Smooth muscle cell (in vitro differentiated cells): ENCODE data around the gene ARHGAP10. TPM values are rescaled to one million over a fixed set of nuclear protein-coding genes. Genes with fewer than 3 reads are reported as not detected.

ENCODE experiments used
- DNase-seq: peaks from one replicate; lab custom pipeline; 2025; ENCODE audit not compliant: unreplicated experiment; lab: John Stamatoyannopoulos, UW
- H2AFZ ChIP-seq: fragments of 200-600 bp; sonication (generic); 2 replicates; pipeline ENCODE4 v1.6.0; 2016; ENCODE audit warnings: antibody characterized with exemption, low read depth, mild to moderate bottlenecking
- H3F3A ChIP-seq: fragments of 200-600 bp; sonication (generic); 2 replicates; pipeline ENCODE4 v1.6.0; 2017; ENCODE audit warnings: antibody characterized with exemption, low read depth
- H3K27ac ChIP-seq: fragments of 200-600 bp; sonication (generic); 2 replicates; pipeline ENCODE4 v1.5.1; 2016; ENCODE audit warnings: low read depth, mild to moderate bottlenecking
- H3K27me3 ChIP-seq: fragments of 200-600 bp; sonication (generic); 2 replicates; pipeline ENCODE4 v1.6.1; 2016; ENCODE audit warnings: low read depth, mild to moderate bottlenecking
- H3K36me3 ChIP-seq: fragments of 200-600 bp; sonication (generic); 2 replicates; pipeline ENCODE4 v1.5.1; 2016; ENCODE audit warnings: low read depth
- H3K4me1 ChIP-seq: fragments of 200-600 bp; sonication (generic); 2 replicates; pipeline ENCODE4 v1.5.1; 2016; ENCODE audit warnings: low read depth
- H3K4me2 ChIP-seq: fragments of 200-600 bp; sonication (generic); 2 replicates; pipeline ENCODE4 v1.6.0; 2016; ENCODE audit warnings: mild to moderate bottlenecking
- H3K4me3 ChIP-seq: fragments of 200-600 bp; sonication (generic); 2 replicates; pipeline ENCODE4 v1.5.1; 2016; ENCODE audit warnings: mild to moderate bottlenecking
- H3K79me2 ChIP-seq: fragments of 200-600 bp; sonication (generic); 2 replicates; pipeline ENCODE4 v1.6.0; 2016; ENCODE audit warnings: low read depth, mild to moderate bottlenecking
- H3K9ac ChIP-seq: fragments of 200-600 bp; sonication (generic); 2 replicates; pipeline ENCODE4 v1.6.0; 2016; ENCODE audit warnings: low read depth
- H3K9me3 ChIP-seq: fragments of 200-600 bp; sonication (generic); replicated peaks from 2 replicates; pipeline ENCODE4 v1.5.1; 2016; ENCODE audit warnings: low read depth
- H4K20me1 ChIP-seq: fragments of 200-600 bp; sonication (generic); 2 replicates; pipeline ENCODE4 v1.6.0; 2016; ENCODE audit warnings: low read depth
- CTCF ChIP-seq: fragments of 200-600 bp; sonication (generic); IDR thresholded peaks from 2 replicates; pipeline ENCODE4 v1.5.1; 2017; ENCODE audit warnings: borderline replicate concordance, mild to moderate bottlenecking, antibody characterized with exemption; ENCODE audit not compliant: insufficient read depth, poor library complexity, severe bottlenecking
- WGBS: methylation state at CpG from one replicate; pipeline ENCODE4 v1.1.7; 2016; ENCODE audit warnings: low lambda C conversion rate; 5-methylcytosine and 5-hydroxymethylcytosine counted together
- polyA plus RNA-seq: library from polyadenylated mRNA; unstranded; fragments of >200 nt; fragmentation: Nextera tagmentation; extraction: Ambion mirVana; gene quantifications from 2 replicates; pipeline ENCODE4 v1.2.1, GENCODE V29; 2016
- total RNA-seq: library from RNA; depleted of rRNA; stranded (reverse); fragments of >200 nt; gene quantifications from 2 replicates; pipeline ENCODE4 v1.2.3, GENCODE V29; 2014

The ARHGAP10 gene
- total and polyA plus RNA-seq, 2 experiments from 2014 or later, result 6.2 to 11.6 TPM

- no peaks in the 10 kb centered on the region for H3K27me3 ChIP-seq
- peaks cover 12% of the 10 kb centered on the region for H4K20me1 ChIP-seq
- WGBS, result 94% methylated on average over 2 of the region's 2 CpGs
- H3F3A ChIP-seq, result peaks cover 31% of the 10 kb centered on the region
- no peak overlapping the region for H3K27ac ChIP-seq
- H3K79me2 ChIP-seq, result peaks cover 2% of the 10 kb centered on the region
- peaks cover 19% of the 10 kb centered on the region for H3K4me1 ChIP-seq
- no peak for DNase-seq
- no peak overlapping the region for H2AFZ ChIP-seq
- H3K9ac ChIP-seq, result no peak overlapping the region
- no peak overlapping the region for H3K4me2 ChIP-seq
- no peak overlapping the region for H3K4me3 ChIP-seq
- no peak for TF ChIP-seq CTCF
- no peaks in the 10 kb centered on the region for H3K36me3 ChIP-seq
- no peaks in the 10 kb centered on the region for H3K9me3 ChIP-seq
Observed at GRCh38 chr4:147770831-147771230, 38.9 kb downstream of the ARHGAP10 start.

- no peak for DNase-seq
- H2AFZ ChIP-seq, result no peak overlapping the region
- H3K27ac ChIP-seq, result peak overlapping the region; percentile 94
- H3F3A ChIP-seq, result peaks cover 31% of the 10 kb centered on the region
- H3K9me3 ChIP-seq, result no peaks in the 10 kb centered on the region
- H4K20me1 ChIP-seq, result peaks cover 12% of the 10 kb centered on the region
- H3K4me1 ChIP-seq, result peaks cover 19% of the 10 kb centered on the region
- 73% methylated on average over 8 of the region's 8 CpGs for WGBS
- peak overlapping the region; percentile 5 for H3K9ac ChIP-seq
- TF ChIP-seq CTCF, result no peak
- no peaks in the 10 kb centered on the region for H3K36me3 ChIP-seq
- H3K79me2 ChIP-seq, result no peaks in the 10 kb centered on the region
- H3K4me2 ChIP-seq, result peak overlapping the region; percentile 68
- H3K4me3 ChIP-seq, result no peak overlapping the region
- no peaks in the 10 kb centered on the region for H3K27me3 ChIP-seq
Observed at GRCh38 chr4:147772056-147772455, 40.2 kb downstream of the ARHGAP10 start.

- no peak for DNase-seq
Observed at GRCh38 chr4:147772459-147772969, 40.6 kb downstream of the ARHGAP10 start.

More at GRCh38 chr4:147772459-147772969, 40.6 kb downstream of the ARHGAP10 start:
- H4K20me1 ChIP-seq, result peaks cover 12% of the 10 kb centered on the region
- 10% methylated on average over 5 of the region's 5 CpGs for WGBS
- peak overlapping the region; percentile 94 for H3K27ac ChIP-seq
- peaks cover 19% of the 10 kb centered on the region for H3K4me1 ChIP-seq
- H3K79me2 ChIP-seq, result no peaks in the 10 kb centered on the region
- no peak overlapping the region for H2AFZ ChIP-seq
- no peaks in the 10 kb centered on the region for H3K27me3 ChIP-seq
- H3K9me3 ChIP-seq, result no peaks in the 10 kb centered on the region
- peaks cover 31% of the 10 kb centered on the region for H3F3A ChIP-seq
- peak overlapping the region; percentile 62 for H3K9ac ChIP-seq
- H3K4me3 ChIP-seq, result peak overlapping the region; percentile 1
- H3K4me2 ChIP-seq, result peak overlapping the region; percentile 68
- H3K36me3 ChIP-seq, result no peaks in the 10 kb centered on the region
- TF ChIP-seq CTCF, result no peak
